Skin epidermis (tissue), 12 donors: Measurements from ENCODE around the gene IGLL1.
"Not testable (repeated sequence)": the region's sequence is repeated elsewhere in the genome, so short reads cannot be mapped to it uniquely, and the experiment has no call there.

Source experiments
- H3K27ac ChIP-seq, 21 experiments: fragments of 200-600 bp; sonication (generic) in 11 of 21; one replicate each; pipeline ENCODE4 v1.5.0; 2020; ENCODE audit warnings: mild to moderate bottlenecking in 3 of 21, inconsistent platforms in 2 of 21, moderate library complexity in 2 of 21
- H3K4me3 ChIP-seq, 7 experiments: fragments of 200-600 bp; sonication (generic) in 2 of 7; one replicate each; pipeline ENCODE4 v1.5.0; 2020; ENCODE audit warnings: inconsistent platforms in 2 of 7, mild to moderate bottlenecking in 2 of 7, moderate library complexity in 1 of 7

Gene IGLL1

GRCh38 chr22:23565915-23566704 lies 14.0 kb downstream of the IGLL1 start:
- peak overlapping the region; percentile 8 to 38 (median 17) for H3K4me3 ChIP-seq
- H3K27ac ChIP-seq = peak overlapping the region in 1 of 21 experiments; percentile 18

- H3K4me3 ChIP-seq = peak overlapping the region in 5 of 7 experiments; percentile 16 to 38 (median 20)
- H3K27ac ChIP-seq = no peak overlapping the region
These were observed 14.7 kb downstream of the IGLL1 start for GRCh38 chr22:23565305-23565914.

- no peak overlapping the region for H3K4me3 ChIP-seq
- no peak overlapping the region for H3K27ac ChIP-seq
These were observed 15.8 kb downstream of the IGLL1 start for GRCh38 chr22:23564276-23564675.

- Histone ChIP-seq H3K27ac (no peak overlapping the region), H3K4me3 (no peak overlapping the region)
These were observed 17.0 kb downstream of the IGLL1 start for GRCh38 chr22:23563111-23563510.

- no peak overlapping the region for H3K27ac ChIP-seq
- H3K4me3 ChIP-seq = no peak overlapping the region
These were observed 17.9 kb downstream of the IGLL1 start for GRCh38 chr22:23562186-23562585.

- not testable (repeated sequence) for H3K27ac ChIP-seq, H3K4me3 ChIP-seq
These were observed 19.0 kb downstream of the IGLL1 start for GRCh38 chr22:23561025-23561510.

GRCh38 chr22:23560215-23560614 lies 19.9 kb downstream of the IGLL1 start:
- H3K27ac ChIP-seq, H3K4me3 ChIP-seq: not testable (repeated sequence)

GRCh38 chr22:23557467-23557866 lies 22.6 kb downstream of the IGLL1 start:
- Histone ChIP-seq H3K27ac (no peak overlapping the region), H3K4me3 (no peak overlapping the region)

GRCh38 chr22:23557036-23557435 lies 23.1 kb downstream of the IGLL1 start:
- H3K4me3 ChIP-seq = no peak overlapping the region
- no peak overlapping the region for H3K27ac ChIP-seq

GRCh38 chr22:23556026-23556620 lies 24.0 kb downstream of the IGLL1 start:
- no peak overlapping the region for H3K4me3 ChIP-seq
- H3K27ac ChIP-seq = no peak overlapping the region

- Histone ChIP-seq H3K4me3 (no peak overlapping the region), H3K27ac (no peak overlapping the region)
These were observed 25.0 kb downstream of the IGLL1 start for GRCh38 chr22:23555118-23555517.

GRCh38 chr22:23553924-23554870 lies 25.9 kb downstream of the IGLL1 start:
- Histone ChIP-seq H3K4me3 (no peak overlapping the region), H3K27ac (no peak overlapping the region)

- no peak overlapping the region for H3K4me3 ChIP-seq
- H3K27ac ChIP-seq = no peak overlapping the region
These were observed 26.7 kb downstream of the IGLL1 start for GRCh38 chr22:23553438-23553837.

- Histone ChIP-seq H3K4me3 (no peak overlapping the region), H3K27ac (no peak overlapping the region)
These were observed 27.5 kb downstream of the IGLL1 start for GRCh38 chr22:23552573-23552972.

GRCh38 chr22:23551385-23551784 lies 28.7 kb downstream of the IGLL1 start:
- Histone ChIP-seq H3K4me3 (no peak overlapping the region), H3K27ac (no peak overlapping the region)

- H3K27ac ChIP-seq = no peak overlapping the region
- no peak overlapping the region for H3K4me3 ChIP-seq
These were observed 29.9 kb downstream of the IGLL1 start for GRCh38 chr22:23550049-23550650.

- Histone ChIP-seq H3K27ac (no peak overlapping the region), H3K4me3 (no peak overlapping the region)
These were observed 30.9 kb downstream of the IGLL1 start for GRCh38 chr22:23549198-23549595.

- H3K27ac ChIP-seq = no peak overlapping the region
- no peak overlapping the region for H3K4me3 ChIP-seq
These were observed 31.4 kb downstream of the IGLL1 start for GRCh38 chr22:23548501-23549197.
